Measurements from ENCODE around the gene SLCO4A1. TPM values are rescaled to one million over a fixed set of nuclear protein-coding genes. Genes with fewer than 3 reads are reported as not detected.

Gene SLCO4A1
- total RNA-seq, 1 donor from 2014 or later: 160 TPM

GRCh38 chr20:62631336-62632308, 10.7 kb upstream of the SLCO4A1 start:
- intact Hi-C loops (cut with DNase I): no loop called here
- H3K4me3 ChIP-seq: no peak overlapping the region
- no peak for TF ChIP-seq CTCF (IDR thresholded peaks at IDR 0.05)
- H3K27me3 ChIP-seq: no peaks in the 10 kb centered on the region
- DNase-seq (ENCODE audit: low spot score in 2 of 2): no peak
- H3K27ac ChIP-seq: no peak overlapping the region
- no peaks in the 10 kb centered on the region for H3K9me3 ChIP-seq
- no peaks in the 10 kb centered on the region for H3K36me3 ChIP-seq
- no peaks in the 10 kb centered on the region for H3K4me1 ChIP-seq

GRCh38 chr20:62632575-62633090, 9.7 kb upstream of the SLCO4A1 start:
- H3K4me1 ChIP-seq: no peaks in the 10 kb centered on the region
- no peaks in the 10 kb centered on the region for H3K9me3 ChIP-seq
- no peak overlapping the region for H3K27ac ChIP-seq
- no peak for DNase-seq (ENCODE audit: low spot score in 2 of 2)
- H3K4me3 ChIP-seq: no peak overlapping the region
- H3K36me3 ChIP-seq: no peaks in the 10 kb centered on the region
- TF ChIP-seq CTCF (IDR thresholded peaks at IDR 0.05): no peak
- no peaks in the 10 kb centered on the region for H3K27me3 ChIP-seq
- intact Hi-C loops (cut with DNase I): no loop called here

GRCh38 chr20:62633598-62634329, 8.5 kb upstream of the SLCO4A1 start:
- no peak for TF ChIP-seq CTCF (IDR thresholded peaks at IDR 0.05)
- no peak for DNase-seq (ENCODE audit: low spot score in 2 of 2)
- Histone ChIP-seq H3K27ac (no peak overlapping the region), H3K9me3 (no peaks in the 10 kb centered on the region), H3K36me3 (no peaks in the 10 kb centered on the region), H3K4me1 (no peaks in the 10 kb centered on the region), H3K4me3 (no peak overlapping the region), H3K27me3 (no peaks in the 10 kb centered on the region)
- intact Hi-C loops (cut with DNase I): no loop called here

GRCh38 chr20:62634330-62634967, 7.9 kb upstream of the SLCO4A1 start:
- H3K27me3 ChIP-seq: no peaks in the 10 kb centered on the region
- intact Hi-C loops (cut with DNase I): no loop called here
- H3K9me3 ChIP-seq: no peaks in the 10 kb centered on the region
- H3K4me1 ChIP-seq: no peaks in the 10 kb centered on the region
- TF ChIP-seq CTCF (IDR thresholded peaks at IDR 0.05): no peak
- no peak for DNase-seq (ENCODE audit: low spot score in 2 of 2)
- H3K4me3 ChIP-seq: no peak overlapping the region
- H3K36me3 ChIP-seq: no peaks in the 10 kb centered on the region
- H3K27ac ChIP-seq: no peak overlapping the region

GRCh38 chr20:62635232-62635631, 7.1 kb upstream of the SLCO4A1 start:
- no peak for TF ChIP-seq CTCF (IDR thresholded peaks at IDR 0.05)
- no peaks in the 10 kb centered on the region for H3K9me3 ChIP-seq
- no peaks in the 10 kb centered on the region for H3K4me1 ChIP-seq
- DNase-seq (ENCODE audit: low spot score in 2 of 2): no peak
- intact Hi-C loops (cut with DNase I): no loop called here
- no peak overlapping the region for H3K27ac ChIP-seq
- H3K4me3 ChIP-seq: no peak overlapping the region
- no peaks in the 10 kb centered on the region for H3K36me3 ChIP-seq
- H3K27me3 ChIP-seq: no peaks in the 10 kb centered on the region

Data from ascending aorta (tissue), 2 donors.